IMR-90 (cell line): ENCODE results near the gene ALK. TPM values are rescaled to one million over a fixed set of nuclear protein-coding genes. Genes with fewer than 3 reads are reported as not detected.

Experiments
- ATAC-seq: fragments of 200-7000 bp; cut with Tn5 transposase; 2 replicates; pipeline ENCODE4 v1.9.1; 2020; ENCODE audit warnings: low read depth, mild to moderate bottlenecking, moderate library complexity
- BruUV-seq: library from RNA; stranded (reverse); fragments of 400-500 nt; replicated peaks from 2 replicates; lab custom pipeline; 2021; lab: Mats Ljungman, UMichigan
- CTCF ChIA-PET: fragments of 300-600 bp; formaldehyde crosslinking; extraction: SDS; loops from one replicate; lab custom pipeline; 2021; ENCODE audit warnings: antibody characterized with exemption; lab: Yijun Ruan, JAX
- POLR2A ChIA-PET: fragments of 300-600 bp; sonication (Branson Sonifier 250); formaldehyde crosslinking; loops from one replicate; lab custom pipeline; 2022; ENCODE audit warnings: antibody characterized with exemption; ENCODE audit not compliant: unreplicated experiment; lab: Charles Lee
- DNase-seq: peaks from one replicate; pipeline ENCODE4 v3.0.0; 2013
- H2AFZ ChIP-seq: replicated peaks from 2 replicates; pipeline ENCODE3; 2013; ENCODE audit warnings: low read length, mild to moderate bottlenecking; ENCODE audit not compliant: poor library complexity
- H2AK5ac ChIP-seq: 2 replicates; pipeline ENCODE4 v1.6.1; 2013; ENCODE audit warnings: low read depth, low read length, inconsistent platforms
- H2AK9ac ChIP-seq: replicated peaks from 2 replicates; pipeline ENCODE3; 2013; ENCODE audit warnings: mild to moderate bottlenecking, low read depth, low read length, moderate library complexity; ENCODE audit not compliant: poor library complexity
- H2BK120ac ChIP-seq: 2 replicates; pipeline ENCODE4 v1.6.1; 2013; ENCODE audit warnings: low read depth, low read length, inconsistent platforms
- H2BK15ac ChIP-seq: 3 replicates; pipeline ENCODE4 v1.6.1; 2013; ENCODE audit warnings: low read depth, low read length, inconsistent platforms
- H2BK20ac ChIP-seq: 2 replicates; pipeline ENCODE4 v1.6.1; 2013; ENCODE audit warnings: low read depth, mild to moderate bottlenecking, inconsistent platforms, low read length, moderate library complexity
- H2BK5ac ChIP-seq: 2 replicates; pipeline ENCODE4 v1.6.1; 2013; ENCODE audit warnings: mild to moderate bottlenecking, low read depth, low read length, inconsistent platforms; ENCODE audit not compliant: poor library complexity, severe bottlenecking
- H3K14ac ChIP-seq: replicated peaks from 2 replicates; pipeline ENCODE4 v1.6.1; 2013; ENCODE audit warnings: low read depth, low read length, inconsistent platforms
- H3K18ac ChIP-seq: 2 replicates; pipeline ENCODE4 v1.6.1; 2013; ENCODE audit warnings: low read depth, low read length, control low read depth
- H3K23ac ChIP-seq: 2 replicates; pipeline ENCODE4 v1.6.1; 2013; ENCODE audit warnings: low read depth, low read length, inconsistent platforms
- H3K27ac ChIP-seq: 2 replicates; pipeline ENCODE4 v1.5.1; 2013; ENCODE audit warnings: mild to moderate bottlenecking, control low read depth, low read length; ENCODE audit not compliant: insufficient read depth
- H3K27me3 ChIP-seq: 2 replicates; pipeline ENCODE4 v1.6.1; 2013; ENCODE audit warnings: low read length; ENCODE audit not compliant: control insufficient read depth, insufficient read depth
- H3K36me3 ChIP-seq: 2 replicates; pipeline ENCODE4 v1.6.1; 2013; ENCODE audit warnings: low read length, mixed read lengths; ENCODE audit not compliant: control insufficient read depth, insufficient read depth
- H3K4ac ChIP-seq: 2 replicates; pipeline ENCODE4 v1.6.1; 2013; ENCODE audit warnings: low read depth, low read length, inconsistent platforms
- H3K4me1 ChIP-seq: 2 replicates; pipeline ENCODE4 v1.6.1; 2013; ENCODE audit warnings: low read length, mixed read lengths; ENCODE audit not compliant: control insufficient read depth, insufficient read depth
- H3K4me2 ChIP-seq: 2 replicates; pipeline ENCODE4 v1.6.1; 2013; ENCODE audit warnings: low read depth, mild to moderate bottlenecking, control low read depth, low read length, moderate library complexity
- H3K4me3 ChIP-seq: 2 replicates; pipeline ENCODE4 v1.5.1; 2013; ENCODE audit warnings: low read depth, mild to moderate bottlenecking, control low read depth, low read length, moderate library complexity; ENCODE audit not compliant: insufficient read depth
- H3K56ac ChIP-seq: 2 replicates; pipeline ENCODE4 v1.6.1; 2013; ENCODE audit warnings: low read length, inconsistent platforms; ENCODE audit not compliant: insufficient read depth; ENCODE audit errors: extremely low read depth
- H3K79me1 ChIP-seq, 2 experiments: 2 replicates each; pipeline ENCODE4 v1.6.1; 2013; ENCODE audit warnings: low read length in 2 of 2, inconsistent platforms in 1 of 2, low read depth in 1 of 2
- H3K9ac ChIP-seq: 2 replicates; pipeline ENCODE4 v1.6.1; 2013; ENCODE audit warnings: low read depth, low read length, control low read depth
- H3K9me1 ChIP-seq: 2 replicates; pipeline ENCODE4 v1.6.1; 2013; ENCODE audit warnings: low read length, inconsistent platforms; ENCODE audit not compliant: insufficient read depth
- H3K9me3 ChIP-seq: 2 replicates; pipeline ENCODE4 v1.6.1; 2013; ENCODE audit warnings: low read length; ENCODE audit not compliant: control insufficient read depth, insufficient read depth
- H4K20me1 ChIP-seq: 2 replicates; pipeline ENCODE4 v1.6.1; 2013; ENCODE audit warnings: low read length, inconsistent platforms; ENCODE audit not compliant: insufficient read depth
- H4K5ac ChIP-seq: 2 replicates; pipeline ENCODE4 v1.6.1; 2013; ENCODE audit warnings: mild to moderate bottlenecking, low read depth, low read length, control low read depth
- H4K8ac ChIP-seq, 2 experiments: 2 replicates each; pipeline ENCODE4 v1.6.1; 2013; ENCODE audit warnings: low read depth in 2 of 2, low read length in 2 of 2, control low read depth in 1 of 2, inconsistent platforms in 1 of 2
- H4K91ac ChIP-seq: 2 replicates; pipeline ENCODE4 v1.6.1; 2013; ENCODE audit warnings: low read depth, low read length, inconsistent platforms; ENCODE audit not compliant: insufficient read depth
- RAD21 ChIP-seq: IDR thresholded peaks from 2 replicates; pipeline ENCODE4 v1.6.1; 2012; ENCODE audit warnings: low read length, improper control_type of control experiment
- WGBS, 2 experiments: methylation state at CpG; one replicate each; pipeline versions ENCODE4 v1.1.5 to v1.1.7; 2013; ENCODE audit warnings: missing lambda C conversion rate in 2 of 2; ENCODE audit not compliant: insufficient read length in 1 of 2; ENCODE audit errors: extremely low coverage in 2 of 2; 5-methylcytosine and 5-hydroxymethylcytosine counted together
- dilution Hi-C: fragments of 300-500 bp; cut with HindIII; formaldehyde crosslinking; loops from one replicate; pipeline ENCODE4 v1.14.3; 2018; ENCODE audit warnings: low sequenced_read_pairs; ENCODE audit not compliant: unreplicated experiment
- in situ Hi-C: fragments of 300-500 bp; cut with MboI; formaldehyde crosslinking; loops from 3 replicates; pipeline ENCODE4 v1.14.3; 2019; ENCODE audit warnings: low sequenced_read_pairs, inconsistent platforms, mixed read lengths
- intact Hi-C: fragments of 100-400 bp; cut with micrococcal nuclease; formaldehyde crosslinking; loops from 2 replicates; pipeline ENCODE4 v1.10.0; 2022
- polyA plus RNA-seq, 3 experiments: library from polyadenylated mRNA; depleted of rRNA; stranded (reverse); fragments of >200 nt; gene quantifications; 2 replicates each; pipeline ENCODE4 v1.2.3, GENCODE V29; 2012; ENCODE audit warnings: low replicate concordance in 1 of 3
- total RNA-seq: library from RNA; depleted of rRNA; stranded (reverse); fragments of >200 nt; gene quantifications from 2 replicates; pipeline ENCODE4 v1.2.3, GENCODE V29; 2012
- TF ChIP-seq, protein P1 (sequence below): fragments of 150-350 bp; IDR thresholded peaks from 2 replicates; pipeline ENCODE4 v1.6.1; 2016; ENCODE audit warnings: low read depth, mild to moderate bottlenecking, low read length, moderate library complexity, borderline replicate concordance
- TF ChIP-seq, protein P2 (sequence below): conservative IDR thresholded peaks from 2 replicates; pipeline ENCODE4 v1.5.1; 2012; ENCODE audit warnings: mild to moderate bottlenecking, low read depth, low read length, improper control_type of control experiment

Gene ALK
- total and polyA plus RNA-seq, 2 of the 4 experiments (the other 2 are of a cell fraction) = not detected

DNA sequence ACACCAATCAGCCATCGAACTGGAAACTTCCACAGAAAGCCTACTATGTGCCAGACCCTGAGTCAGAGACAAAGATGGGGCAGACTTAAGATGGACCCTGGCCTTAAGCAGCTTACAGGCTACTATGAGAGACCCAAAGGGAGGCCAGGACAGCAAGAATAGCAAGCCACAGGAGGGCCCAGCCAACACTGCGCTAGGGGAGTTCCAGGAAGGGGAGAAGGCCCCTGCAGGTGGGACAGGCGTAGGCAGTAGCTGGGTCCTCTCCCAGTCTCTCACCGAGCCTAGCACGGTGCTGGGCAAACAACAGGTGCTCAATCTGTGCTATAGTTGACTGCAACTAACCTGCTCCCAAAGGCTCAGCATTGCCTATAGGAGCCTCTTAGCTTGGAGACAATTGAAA, 670.0 kb downstream of the ALK start:
- H3K27ac ChIP-seq = no peak overlapping the region
- no peak overlapping the region for H3K4me3 ChIP-seq
- ATAC-seq (no peak), DNase-seq (no peak)
- H3K9me3 ChIP-seq = no peaks in the 10 kb centered on the region
- H4K91ac ChIP-seq = no peak overlapping the region
- no peaks in the 10 kb centered on the region for H3K79me1 ChIP-seq
- H2BK15ac ChIP-seq = no peak overlapping the region
- H3K27me3 ChIP-seq = peaks cover 12% of the 10 kb centered on the region
- in situ Hi-C loops (no loop called here), dilution Hi-C loops (no loop called here), intact Hi-C loops (no loop called here)
- H3K9ac ChIP-seq = no peak overlapping the region
- no peak overlapping the region for H2BK20ac ChIP-seq
- H3K9me1 ChIP-seq = no peaks in the 10 kb centered on the region
- no TSS peak for BruUV-seq
- H2BK5ac ChIP-seq = no peak overlapping the region
- H2AFZ ChIP-seq = no peak overlapping the region
- no peaks in the 10 kb centered on the region for H3K36me3 ChIP-seq
- POLR2A ChIA-PET = no interaction called here
- WGBS, 2 experiments = no CpG with 5 or more reads among the region's 5 CpGs
- no peak overlapping the region for H3K23ac ChIP-seq
- no peak overlapping the region for H3K4me2 ChIP-seq
- CTCF ChIA-PET = no interaction called here
- H4K8ac ChIP-seq = no peak overlapping the region
- H4K20me1 ChIP-seq = no peaks in the 10 kb centered on the region
- H4K5ac ChIP-seq = no peak overlapping the region
- H2BK120ac ChIP-seq = no peak overlapping the region
- H3K4me1 ChIP-seq = no peaks in the 10 kb centered on the region
- no peak for TF ChIP-seq RAD21
- TF ChIP-seq, protein P1, sequence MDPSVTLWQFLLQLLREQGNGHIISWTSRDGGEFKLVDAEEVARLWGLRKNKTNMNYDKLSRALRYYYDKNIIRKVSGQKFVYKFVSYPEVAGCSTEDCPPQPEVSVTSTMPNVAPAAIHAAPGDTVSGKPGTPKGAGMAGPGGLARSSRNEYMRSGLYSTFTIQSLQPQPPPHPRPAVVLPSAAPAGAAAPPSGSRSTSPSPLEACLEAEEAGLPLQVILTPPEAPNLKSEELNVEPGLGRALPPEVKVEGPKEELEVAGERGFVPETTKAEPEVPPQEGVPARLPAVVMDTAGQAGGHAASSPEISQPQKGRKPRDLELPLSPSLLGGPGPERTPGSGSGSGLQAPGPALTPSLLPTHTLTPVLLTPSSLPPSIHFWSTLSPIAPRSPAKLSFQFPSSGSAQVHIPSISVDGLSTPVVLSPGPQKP = no peak
- TF ChIP-seq, protein P2, sequence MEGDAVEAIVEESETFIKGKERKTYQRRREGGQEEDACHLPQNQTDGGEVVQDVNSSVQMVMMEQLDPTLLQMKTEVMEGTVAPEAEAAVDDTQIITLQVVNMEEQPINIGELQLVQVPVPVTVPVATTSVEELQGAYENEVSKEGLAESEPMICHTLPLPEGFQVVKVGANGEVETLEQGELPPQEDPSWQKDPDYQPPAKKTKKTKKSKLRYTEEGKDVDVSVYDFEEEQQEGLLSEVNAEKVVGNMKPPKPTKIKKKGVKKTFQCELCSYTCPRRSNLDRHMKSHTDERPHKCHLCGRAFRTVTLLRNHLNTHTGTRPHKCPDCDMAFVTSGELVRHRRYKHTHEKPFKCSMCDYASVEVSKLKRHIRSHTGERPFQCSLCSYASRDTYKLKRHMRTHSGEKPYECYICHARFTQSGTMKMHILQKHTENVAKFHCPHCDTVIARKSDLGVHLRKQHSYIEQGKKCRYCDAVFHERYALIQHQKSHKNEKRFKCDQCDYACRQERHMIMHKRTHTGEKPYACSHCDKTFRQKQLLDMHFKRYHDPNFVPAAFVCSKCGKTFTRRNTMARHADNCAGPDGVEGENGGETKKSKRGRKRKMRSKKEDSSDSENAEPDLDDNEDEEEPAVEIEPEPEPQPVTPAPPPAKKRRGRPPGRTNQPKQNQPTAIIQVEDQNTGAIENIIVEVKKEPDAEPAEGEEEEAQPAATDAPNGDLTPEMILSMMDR = no peak
- H3K18ac ChIP-seq = no peak overlapping the region
- H2AK9ac ChIP-seq = no peak overlapping the region
- no peak overlapping the region for H3K14ac ChIP-seq
- no peak overlapping the region for H3K56ac ChIP-seq
- H3K4ac ChIP-seq = no peak overlapping the region
- no peak overlapping the region for H2AK5ac ChIP-seq
